NOMO-1 treated with DMSO at 0.1 percent for 48 hours (cell line): ENCODE measurements around the gene B4GALT6.

Experiments
- DNase-seq: peaks from one replicate; lab custom pipeline; 2025; ENCODE audit not compliant: unreplicated experiment; lab: John Stamatoyannopoulos, UW

The B4GALT6 gene

DNA sequence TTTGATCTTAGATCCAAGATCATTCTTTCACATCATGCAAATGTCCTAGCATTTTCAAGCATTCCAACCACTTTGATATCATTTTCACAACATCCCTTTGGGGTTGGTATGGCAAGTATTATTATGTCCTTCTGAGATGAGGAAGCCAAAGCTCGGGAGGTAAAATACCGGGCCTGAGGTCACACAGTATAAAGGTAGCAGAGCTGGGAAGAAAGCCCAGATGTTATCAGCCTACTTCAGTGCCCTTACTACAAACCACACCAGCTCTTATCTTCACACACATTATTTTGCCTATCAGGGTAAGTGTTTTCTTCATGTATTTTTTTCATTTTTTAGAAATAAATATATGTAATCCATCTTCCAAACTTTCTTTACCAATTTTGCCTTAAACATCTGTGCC is 4.2 kb upstream of the B4GALT6 start:
- DNase-seq: no peak

DNA sequence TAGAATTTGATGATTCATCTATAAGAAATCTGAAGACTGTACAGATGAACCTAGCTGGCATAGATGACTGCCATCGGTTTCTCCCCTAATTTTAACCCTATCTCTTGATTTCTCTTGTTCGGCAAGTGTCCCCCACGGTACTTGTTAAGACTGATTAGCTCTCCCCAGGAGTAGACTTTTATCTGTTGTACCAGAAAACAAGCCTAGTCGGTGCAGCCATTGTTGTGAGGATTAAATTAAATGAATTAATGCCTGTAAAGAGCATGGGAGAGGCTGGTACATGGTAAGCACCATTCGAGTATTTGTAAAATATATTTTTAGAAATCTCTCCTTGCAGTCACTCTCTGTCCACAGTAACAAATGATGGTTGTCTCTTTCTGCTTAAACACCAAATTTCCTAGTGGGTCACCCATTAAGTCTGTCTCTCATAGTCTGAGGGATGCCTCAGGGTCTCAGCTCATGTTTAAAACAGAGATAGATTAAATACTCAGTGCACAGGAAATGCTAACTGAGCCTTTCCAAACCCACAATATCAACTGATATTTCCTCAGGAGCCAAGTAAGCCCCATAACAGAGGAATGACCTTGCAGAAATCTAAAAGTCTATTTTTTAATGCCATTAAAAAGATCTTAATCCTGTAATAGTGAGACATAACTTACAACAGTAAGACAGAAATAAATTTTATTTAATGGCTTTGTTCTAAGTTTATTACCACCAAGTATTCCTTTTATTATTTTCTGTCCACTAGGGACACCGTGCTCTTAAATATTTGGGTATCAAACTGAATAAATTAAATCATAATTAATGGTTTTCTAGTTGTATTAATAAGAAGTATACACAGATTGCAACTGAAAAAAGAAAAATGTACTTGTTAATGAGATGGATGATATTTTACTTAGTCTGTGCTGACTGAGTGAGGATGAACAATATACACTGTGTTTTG is 2.9 kb upstream of the B4GALT6 start:
- no peak for DNase-seq

- no peak for DNase-seq
These were observed 2.2 kb upstream of the B4GALT6 start for GRCh38 chr18:31686572-31686971.

GRCh38 chr18:31685097-31686082 is 1.0 kb upstream of the B4GALT6 start:
- peak; percentile 82 for DNase-seq

DNA sequence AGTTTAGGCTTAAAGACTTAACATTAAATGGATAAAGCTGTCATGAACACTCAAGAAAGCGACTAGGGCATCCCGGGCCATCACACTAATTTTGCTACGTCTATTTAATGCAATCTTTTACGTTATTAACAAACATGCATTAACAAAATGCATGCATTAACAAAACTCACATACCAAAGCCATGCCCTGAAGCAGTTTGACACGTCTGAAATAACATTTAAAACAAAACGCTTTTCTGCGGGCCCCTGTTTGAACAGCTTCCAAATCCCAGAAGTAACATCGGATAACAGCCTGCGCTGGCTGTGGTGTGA is 458 bp downstream of the B4GALT6 start:
- DNase-seq: no peak

GRCh38 chr18:31683106-31683505 is 1.3 kb downstream of the B4GALT6 start:
- DNase-seq: no peak

DNA sequence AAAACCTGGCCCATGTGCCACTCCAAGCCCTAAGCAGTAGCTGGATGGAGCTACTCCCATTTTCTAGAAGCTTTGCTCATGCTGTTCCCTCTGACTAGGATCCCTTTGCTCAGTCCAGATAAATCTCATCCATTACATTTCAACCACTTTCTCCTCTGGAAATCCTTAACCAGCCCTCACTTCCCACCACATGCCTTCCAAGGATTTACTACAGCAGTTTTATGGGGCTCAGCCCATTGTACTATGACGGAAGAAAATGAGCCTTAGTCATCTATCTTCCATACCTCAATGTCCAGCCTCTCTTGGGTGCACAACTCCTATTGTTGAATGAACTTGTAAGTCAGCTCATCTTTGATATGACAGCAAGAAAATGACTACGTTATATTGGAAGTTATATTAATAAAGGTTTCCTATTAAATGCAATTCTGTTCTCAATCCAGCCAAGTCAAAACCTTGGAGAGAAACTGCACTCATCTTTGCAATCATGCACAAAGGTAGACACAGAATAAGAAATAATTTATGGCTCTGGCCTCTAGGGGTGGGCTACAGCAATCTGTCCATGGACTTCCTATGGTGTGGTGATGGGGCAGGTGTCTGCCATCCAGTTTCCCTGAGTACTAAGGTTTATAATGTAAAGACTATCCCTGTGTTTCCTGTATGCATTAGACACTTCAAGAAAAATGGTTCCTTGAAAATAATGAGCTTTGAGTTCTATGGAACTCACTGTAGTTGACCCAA is 3.4 kb downstream of the B4GALT6 start:
- DNase-seq: no peak

- no peak for DNase-seq
These were observed 4.0 kb downstream of the B4GALT6 start for GRCh38 chr18:31680433-31680811.

- DNase-seq: no peak
These were observed 4.5 kb downstream of the B4GALT6 start for GRCh38 chr18:31679791-31680432.

- DNase-seq: no peak
These were observed 5.1 kb downstream of the B4GALT6 start for GRCh38 chr18:31679133-31679742.

- no peak for DNase-seq
These were observed 6.0 kb downstream of the B4GALT6 start for GRCh38 chr18:31678425-31678824.

- DNase-seq: peak; percentile 13
These were observed 6.8 kb downstream of the B4GALT6 start for GRCh38 chr18:31677592-31677991.

DNA sequence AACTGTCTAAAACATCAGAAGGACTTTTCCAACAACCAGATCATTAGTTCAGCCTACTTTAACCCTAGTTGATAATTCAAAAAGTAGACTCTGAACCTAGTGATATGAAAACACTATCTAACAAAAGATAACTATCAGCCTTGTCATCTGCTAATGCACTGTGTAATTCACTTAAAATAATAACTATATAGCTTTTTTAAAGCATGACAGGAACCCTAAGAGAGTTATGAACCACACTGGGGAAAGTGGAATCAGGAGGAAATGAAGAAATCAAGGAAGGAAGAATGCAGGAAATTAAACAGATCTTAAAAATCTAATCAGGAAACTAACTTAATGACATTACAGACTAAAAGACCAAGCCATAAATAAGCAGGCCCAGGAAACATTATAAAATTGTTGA is 9.0 kb downstream of the B4GALT6 start:
- DNase-seq: no peak

GRCh38 chr18:31672628-31673135 is 11.7 kb downstream of the B4GALT6 start:
- no peak for DNase-seq

DNA sequence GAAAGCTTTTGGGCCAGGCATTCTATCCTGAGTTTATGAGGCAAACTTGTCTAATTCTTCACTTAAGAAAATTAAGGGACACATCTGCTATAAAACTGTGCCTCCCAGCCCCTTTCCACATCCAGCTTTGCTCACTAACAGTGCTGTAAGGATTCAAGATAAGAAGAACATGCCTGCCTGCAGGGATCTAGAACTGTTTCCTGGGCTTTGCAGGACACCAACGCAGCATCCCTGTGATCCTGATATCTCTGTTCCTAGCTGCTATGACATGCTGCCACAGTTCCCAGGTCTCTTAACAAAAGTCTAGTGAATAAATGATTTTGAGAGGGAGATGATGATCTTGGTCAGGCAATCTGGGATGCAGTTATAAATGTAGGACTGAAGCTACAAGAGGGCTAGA is 12.4 kb downstream of the B4GALT6 start:
- DNase-seq: no peak

GRCh38 chr18:31669541-31669940 is 14.8 kb downstream of the B4GALT6 start:
- no peak for DNase-seq

GRCh38 chr18:31667185-31667584 is 17.2 kb downstream of the B4GALT6 start:
- DNase-seq: no peak

DNA sequence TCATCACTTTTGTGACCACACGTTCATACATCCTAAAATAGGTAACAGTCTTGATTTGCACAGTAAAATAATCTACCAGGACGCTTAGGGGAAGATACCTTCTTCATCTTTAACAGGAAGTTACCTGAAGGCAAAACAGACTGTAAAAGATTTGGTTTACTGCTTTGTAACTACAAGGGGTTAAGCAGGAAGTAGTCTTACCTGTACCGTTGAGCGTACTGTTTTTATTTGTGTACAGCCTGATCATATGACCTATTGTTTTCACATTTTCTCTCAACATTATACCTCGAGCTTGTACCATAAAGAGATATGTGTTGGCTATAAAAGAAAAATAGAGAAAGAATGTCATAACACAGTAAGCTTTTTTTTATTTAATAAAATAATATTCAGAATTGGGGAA is 18.3 kb downstream of the B4GALT6 start:
- DNase-seq: no peak

DNA sequence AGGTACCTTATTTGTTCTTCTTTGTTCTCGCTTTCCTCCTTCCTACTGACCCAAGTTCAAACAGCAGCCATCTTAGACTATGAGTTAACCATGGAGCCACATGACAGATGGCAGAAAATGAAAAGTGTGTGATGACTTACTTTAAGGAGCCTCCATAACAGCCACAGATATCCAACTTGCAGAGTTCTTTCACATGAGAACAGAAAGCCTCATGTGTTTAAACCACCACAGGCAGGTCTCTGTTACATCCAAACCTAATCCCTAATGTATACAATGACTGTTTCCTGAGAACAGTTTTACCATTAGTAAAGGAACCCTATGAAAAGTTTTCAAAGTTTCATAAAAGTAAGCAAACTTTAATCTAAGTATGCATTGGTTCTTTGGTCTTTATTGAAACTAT is 20.3 kb downstream of the B4GALT6 start:
- DNase-seq: no peak

- DNase-seq: no peak
These were observed 22.4 kb downstream of the B4GALT6 start for GRCh38 chr18:31661965-31662364.
